ENCODE data around the gene HOXB13.
A peak's percentile ranks its signal among the peaks of the same experiment; 100 is the strongest.

Gene HOXB13

DNA sequence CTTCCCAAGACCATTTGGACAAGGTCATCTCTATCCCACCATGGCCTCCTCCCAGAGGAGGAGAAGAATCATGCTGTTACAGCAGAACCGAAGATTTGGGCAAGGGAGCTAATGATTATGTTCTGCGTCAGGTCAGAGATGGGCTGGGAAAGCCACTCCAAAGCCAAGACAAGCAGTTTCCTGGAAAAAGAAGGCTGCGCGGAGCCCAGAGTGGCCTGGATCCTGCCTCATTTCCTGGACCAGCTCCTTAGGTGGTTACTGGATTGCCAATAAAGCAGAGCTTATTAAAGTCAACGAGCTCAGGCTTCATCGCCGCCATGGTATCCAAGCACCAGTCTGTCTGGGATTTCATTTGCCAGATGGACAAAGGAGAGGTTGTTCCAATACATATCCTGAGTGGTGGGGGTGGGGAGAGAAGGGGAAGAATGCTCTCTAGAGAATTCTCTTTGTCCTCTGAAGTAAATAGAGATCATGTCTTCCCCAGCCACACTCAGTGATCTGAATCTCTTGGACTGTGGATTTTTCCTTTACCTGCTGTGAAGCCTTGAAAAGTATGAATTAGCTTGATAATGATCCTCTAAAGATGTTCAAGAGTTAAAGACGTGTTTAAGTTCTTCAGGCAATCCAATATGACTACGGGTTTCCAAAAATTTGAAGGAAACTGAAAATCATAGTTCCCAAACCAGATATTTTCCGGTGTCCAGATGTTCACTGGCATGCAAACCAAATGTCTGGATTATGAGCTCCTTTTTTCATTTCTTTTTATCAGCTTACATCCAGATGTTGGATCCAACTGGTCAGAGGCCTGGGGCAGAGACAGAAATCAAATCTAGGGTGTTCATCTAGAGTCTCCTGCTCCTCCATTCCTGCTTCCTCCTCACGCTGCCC lies 23.9 kb downstream of the HOXB13 start:
- no peak for DNase-seq (ENCODE audit: low spot score)

DNA sequence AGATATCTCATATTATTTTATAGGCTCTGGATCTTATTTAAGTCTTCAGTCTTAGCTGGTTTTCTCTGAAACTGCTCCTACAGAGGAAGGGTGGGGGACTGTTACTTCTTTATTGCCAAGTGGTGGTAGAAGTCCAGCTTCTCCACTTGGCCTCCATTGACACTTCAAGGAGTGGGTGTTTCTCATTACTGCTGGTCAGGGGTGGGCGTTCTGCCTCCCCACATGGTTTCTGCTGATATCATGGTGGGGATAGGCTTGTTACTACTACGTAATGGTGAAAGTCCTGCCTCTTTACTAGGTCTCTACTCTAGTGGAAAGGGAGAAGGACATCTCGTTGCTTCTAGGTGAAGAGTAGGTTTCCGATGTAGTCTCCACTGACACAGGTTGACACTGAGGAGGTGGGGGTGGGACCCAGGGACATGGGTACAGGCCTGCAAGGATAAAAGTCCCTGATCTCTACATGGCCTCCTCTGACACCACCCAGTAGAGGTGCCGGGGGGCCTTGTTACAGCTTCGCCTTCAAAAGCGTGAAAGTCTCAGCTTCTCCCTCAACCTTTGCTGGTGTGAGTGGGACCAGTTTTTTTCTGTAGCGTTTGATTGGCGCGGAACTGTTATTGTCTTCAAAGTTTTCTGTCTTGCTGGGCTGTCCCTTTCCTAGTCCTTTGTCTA lies 26.6 kb downstream of the HOXB13 start:
- DNase-seq (ENCODE audit: low spot score) = no peak

DNA sequence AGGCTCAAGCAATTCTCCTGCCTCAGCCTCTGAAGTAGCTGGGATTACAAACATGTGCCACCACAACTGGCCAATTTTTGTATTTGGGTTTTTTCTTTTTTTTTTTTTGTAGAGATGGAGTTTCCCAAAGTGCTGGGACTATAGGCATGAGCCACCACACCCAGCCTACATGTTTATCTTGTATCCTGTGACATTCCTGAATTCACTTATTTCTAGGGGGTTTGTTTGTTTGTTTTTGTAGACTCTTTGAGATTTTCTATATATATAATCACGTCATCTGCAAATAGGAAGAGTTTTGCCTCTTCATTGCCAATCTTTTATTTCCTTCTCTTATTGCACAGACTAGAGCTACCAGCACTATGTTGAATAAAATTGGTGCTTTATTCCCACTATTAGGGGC lies 35.4 kb downstream of the HOXB13 start:
- no peak for DNase-seq (ENCODE audit: low spot score)

DNA sequence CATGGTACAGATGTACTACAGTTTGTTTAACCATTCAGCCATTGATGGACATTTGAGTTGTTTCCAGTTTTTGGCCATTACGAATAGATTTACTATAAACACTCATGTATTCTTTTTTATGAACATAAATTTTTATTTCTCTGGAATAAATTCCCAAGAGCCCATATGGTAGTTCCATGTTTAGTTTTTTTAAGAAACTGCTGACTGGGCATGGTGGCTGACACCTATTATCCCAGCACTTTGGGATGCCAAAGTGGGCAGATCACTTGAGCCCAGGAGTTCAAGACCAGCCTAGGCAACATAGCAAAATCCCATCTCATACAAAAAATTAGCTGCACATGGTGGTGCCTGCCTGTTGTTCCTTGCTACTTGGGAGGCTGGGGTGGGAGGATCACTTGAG lies 36.5 kb downstream of the HOXB13 start:
- no peak for DNase-seq (ENCODE audit: low spot score)

DNA sequence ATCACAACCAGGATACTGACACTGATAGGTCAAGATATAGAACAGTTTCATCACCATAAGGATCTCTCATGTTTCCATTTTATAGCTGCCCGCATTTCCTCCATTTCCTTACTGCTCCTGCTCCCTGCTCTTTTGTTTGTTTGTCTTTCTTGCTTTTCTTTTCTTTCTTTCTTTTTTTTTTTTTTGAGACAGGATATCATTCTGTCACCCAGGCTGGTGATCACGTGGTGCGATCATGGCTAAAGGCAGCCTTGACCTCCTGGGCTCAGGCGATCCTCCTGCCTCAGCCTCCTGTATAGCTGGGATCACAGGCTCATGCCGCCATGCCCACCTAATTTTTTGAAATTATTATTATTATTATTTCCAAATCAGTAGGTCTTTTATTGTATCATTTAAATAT lies 37.9 kb downstream of the HOXB13 start:
- no peak for DNase-seq (ENCODE audit: low spot score)

DNA sequence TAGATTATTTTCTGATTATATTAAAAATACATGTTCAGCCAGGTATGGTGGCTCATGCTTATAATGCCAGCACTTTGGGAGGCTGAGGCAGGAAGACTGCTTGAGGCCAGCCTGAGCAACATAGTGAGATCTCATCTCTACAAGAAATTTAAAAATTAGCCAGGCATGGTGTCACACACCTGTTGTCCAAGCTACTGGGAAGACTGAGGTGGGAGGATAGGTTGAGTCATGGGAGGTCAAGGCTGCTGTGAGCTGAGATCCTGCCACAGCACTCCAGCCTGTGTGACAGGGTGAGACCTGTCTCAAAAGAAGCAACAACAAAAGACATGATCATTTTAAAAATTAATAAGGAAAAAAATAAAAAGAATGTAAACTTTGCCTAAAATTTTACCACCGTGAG lies 46.9 kb downstream of the HOXB13 start:
- no peak for DNase-seq (ENCODE audit: low spot score)

DNA sequence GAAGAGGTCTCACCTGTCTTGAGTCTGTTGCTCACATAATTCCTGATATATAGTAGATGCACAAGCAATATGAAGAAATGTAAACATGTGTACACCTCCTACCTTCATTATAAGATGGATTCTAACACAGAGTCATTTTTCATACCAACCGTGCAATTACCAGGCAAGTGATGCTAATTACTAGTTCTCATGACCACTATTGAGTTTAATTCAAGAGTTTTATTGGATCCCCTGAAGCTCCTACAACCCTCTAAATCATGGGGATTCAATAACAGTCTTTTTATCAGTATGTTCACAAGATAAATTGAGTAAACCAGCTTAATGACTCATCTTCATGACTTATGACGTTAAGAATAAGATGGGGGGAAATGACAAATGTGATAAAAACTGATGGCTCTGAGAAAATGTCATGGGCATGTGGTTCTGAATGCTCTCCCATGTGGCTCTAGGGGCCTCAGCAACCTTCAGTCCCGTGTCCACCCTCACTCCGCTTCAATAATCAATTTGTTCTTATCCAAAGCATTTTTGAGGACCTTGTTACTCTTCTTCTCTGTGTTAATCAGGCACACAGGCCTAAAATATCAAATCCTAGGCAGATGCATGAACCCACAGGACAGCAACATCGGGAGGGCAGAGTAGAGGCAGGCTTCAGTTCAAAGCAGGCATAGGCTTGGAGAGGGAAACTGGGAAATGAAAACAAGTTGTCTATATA lies 49.0 kb downstream of the HOXB13 start:
- no peak for DNase-seq (ENCODE audit: low spot score)

DNA sequence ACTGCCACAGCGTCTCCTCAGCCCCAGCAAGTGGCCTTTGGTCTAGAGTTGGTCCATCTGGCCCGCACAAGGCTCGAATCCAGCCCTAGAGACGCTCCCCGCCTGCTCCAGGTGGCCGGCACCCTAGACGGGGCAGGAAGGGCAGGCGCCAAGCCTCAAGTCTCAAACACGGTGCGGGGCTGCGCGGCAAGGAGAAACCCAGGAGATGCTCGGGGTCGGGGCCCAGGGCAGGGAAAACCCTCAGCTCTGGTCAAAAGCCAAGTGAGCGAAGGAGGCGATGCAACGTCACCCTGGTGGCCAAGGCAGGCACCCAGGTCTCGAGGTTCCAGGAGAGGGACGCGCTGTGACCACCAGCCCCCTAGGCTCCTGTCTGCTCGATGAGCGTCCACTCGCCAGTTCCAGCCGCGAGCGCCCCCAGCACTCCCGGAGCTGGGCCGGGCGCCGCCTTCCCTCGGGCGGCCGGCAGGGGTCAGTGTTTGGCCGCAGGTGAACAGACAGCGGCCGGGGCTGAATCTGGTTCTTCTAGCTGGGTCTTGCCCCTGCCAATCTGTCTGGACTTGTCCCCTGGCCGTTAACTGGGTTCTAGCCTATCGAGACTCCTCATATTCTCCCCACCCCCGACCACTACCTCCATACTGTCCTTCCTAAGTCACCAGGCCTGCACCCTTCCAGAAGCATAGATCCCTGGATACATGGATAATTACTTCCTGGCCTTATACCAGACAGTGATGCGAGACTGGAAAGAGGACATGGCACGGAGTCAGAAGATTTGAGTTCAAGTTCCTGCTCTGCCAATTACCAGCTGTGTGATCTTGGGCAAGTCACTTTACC lies 50.2 kb downstream of the HOXB13 start:
- DNase-seq (ENCODE audit: low spot score) = peak; percentile 67

DNA sequence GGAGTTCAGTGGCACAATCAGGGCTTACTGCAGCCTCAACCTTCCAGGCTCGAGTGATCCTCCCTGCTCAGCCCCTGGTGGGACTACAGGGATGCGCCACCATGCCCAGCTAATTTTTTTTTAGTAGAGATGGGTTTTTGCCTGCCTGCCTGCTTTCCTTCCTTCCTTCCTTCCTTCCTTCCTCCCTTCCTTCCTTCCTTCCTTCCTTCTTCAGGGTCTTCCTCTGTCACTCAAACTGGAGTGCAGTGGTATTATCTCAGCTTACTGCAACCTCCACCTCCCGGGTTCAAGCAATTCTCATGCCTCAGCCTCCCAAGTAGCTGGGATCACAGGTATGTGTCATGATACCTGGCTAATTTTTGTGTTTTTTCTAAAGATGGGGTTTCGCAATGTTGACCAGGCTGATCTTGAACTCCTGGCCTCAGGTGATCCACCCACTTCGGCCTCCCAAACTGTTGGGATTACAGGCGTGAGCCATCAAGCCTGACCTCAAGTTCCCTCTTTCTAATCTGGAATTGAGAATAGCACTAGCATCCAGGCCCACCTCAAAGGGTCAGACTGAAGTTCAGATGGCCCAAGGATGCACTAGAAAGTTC lies 51.5 kb downstream of the HOXB13 start:
- no peak for DNase-seq (ENCODE audit: low spot score)
